Neural cell (in vitro differentiated cells): Measurements from ENCODE around the gene XPR1. TPM values are rescaled to one million over a fixed set of nuclear protein-coding genes. Genes with fewer than 3 reads are reported as not detected.

ENCODE experiments used
- H2AFZ ChIP-seq: fragments of 200-600, 300-800 bp; sonication (generic), shearing (Covaris generic); 2 replicates; pipeline ENCODE4 v1.6.0; 2014; ENCODE audit warnings: low read depth, mild to moderate bottlenecking, antibody characterized with exemption, low read length, moderate library complexity
- H3F3A ChIP-seq: fragments of 200-600 bp; shearing (Covaris generic); 2 replicates; pipeline ENCODE4 v1.6.1; 2016; ENCODE audit warnings: mild to moderate bottlenecking, moderate library complexity, mixed read lengths, antibody characterized with exemption, low read length; ENCODE audit not compliant: insufficient read depth, poor library complexity, severe bottlenecking
- H3K27ac ChIP-seq: fragments of 200-600, 300-800 bp; sonication (generic), shearing (Covaris generic); 2 replicates; pipeline ENCODE4 v1.5.1; 2014; ENCODE audit warnings: mild to moderate bottlenecking, low read length, moderate library complexity
- H3K27me3 ChIP-seq: fragments of 300-800, 200-600 bp; sonication (generic), shearing (Covaris generic); 2 replicates; pipeline ENCODE4 v1.6.0; 2014; ENCODE audit warnings: mild to moderate bottlenecking, low read depth, low read length, moderate library complexity; ENCODE audit not compliant: insufficient read depth
- H3K36me3 ChIP-seq: fragments of 300-800, 200-600 bp; sonication (generic), shearing (Covaris generic); 2 replicates; pipeline ENCODE4 v1.5.1; 2014; ENCODE audit warnings: mild to moderate bottlenecking, antibody characterized with exemption, low read length, moderate library complexity; ENCODE audit not compliant: insufficient read depth
- H3K4me2 ChIP-seq: fragments of 300-800, 200-600 bp; sonication (generic), shearing (Covaris generic); 2 replicates; pipeline ENCODE4 v1.6.0; 2014; ENCODE audit warnings: mild to moderate bottlenecking, low read length
- H3K4me3 ChIP-seq: fragments of 300-800, 200-600 bp; sonication (generic), shearing (Covaris generic); 2 replicates; pipeline ENCODE4 v1.5.1; 2014; ENCODE audit warnings: mild to moderate bottlenecking, low read length, moderate library complexity
- H3K79me2 ChIP-seq: fragments of 200-600 bp; shearing (Covaris generic); replicated peaks from 2 replicates; pipeline ENCODE4 v1.6.0; 2014; ENCODE audit warnings: mild to moderate bottlenecking, low read length, moderate library complexity; ENCODE audit not compliant: insufficient read depth
- H3K9ac ChIP-seq: fragments of 300-800, 200-600 bp; sonication (generic), shearing (Covaris generic); 2 replicates; pipeline ENCODE4 v1.6.1; 2016; ENCODE audit warnings: mild to moderate bottlenecking, low read length, mixed read lengths
- H3K9me2 ChIP-seq: fragments of 200-600 bp; shearing (Covaris generic); 2 replicates; pipeline ENCODE4 v1.6.1; 2016; ENCODE audit warnings: mild to moderate bottlenecking, low read length, mixed read lengths; ENCODE audit not compliant: insufficient read depth
- H3K9me3 ChIP-seq: fragments of 200-600, 300-800 bp; sonication (generic), shearing (Covaris generic); 2 replicates; pipeline ENCODE4 v1.6.1; 2016; ENCODE audit warnings: mild to moderate bottlenecking, mixed run types, low read length, moderate library complexity, mixed read lengths
- H4K20me1 ChIP-seq: fragments of 200-600 bp; shearing (Covaris generic); 2 replicates; pipeline ENCODE4 v1.6.1; 2016; ENCODE audit warnings: mild to moderate bottlenecking, mixed run types; ENCODE audit not compliant: insufficient read depth
- CTCF ChIP-seq: fragments of 450-650 bp; IDR thresholded peaks from 2 replicates; pipeline ENCODE4 v1.5.1; 2014; ENCODE audit warnings: antibody characterized with exemption, mild to moderate bottlenecking, moderate library complexity; ENCODE audit not compliant: poor library complexity, severe bottlenecking
- EP300 ChIP-seq: fragments of 450-650 bp; conservative IDR thresholded peaks from 2 replicates; pipeline ENCODE4 v1.6.1; 2014; ENCODE audit warnings: antibody characterized with exemption, mild to moderate bottlenecking, moderate library complexity; ENCODE audit not compliant: poor library complexity, severe bottlenecking
- EZH2 ChIP-seq: fragments of 200-600, 300-800 bp; shearing (Covaris generic), sonication (generic); IDR thresholded peaks from 2 replicates; pipeline ENCODE4 v1.6.1; 2014; ENCODE audit warnings: antibody characterized with exemption, low read length, borderline replicate concordance, mild to moderate bottlenecking; ENCODE audit not compliant: insufficient read depth, poor library complexity, severe bottlenecking
- MXI1 ChIP-seq: fragments of 450-650 bp; conservative IDR thresholded peaks from 2 replicates; pipeline ENCODE4 v1.6.1; 2014; ENCODE audit warnings: antibody characterized with exemption, mild to moderate bottlenecking; ENCODE audit not compliant: poor library complexity, severe bottlenecking
- POLR2AphosphoS5 ChIP-seq: IDR thresholded peaks from 2 replicates; pipeline ENCODE4 v1.6.1; 2012
- RAD21 ChIP-seq: fragments of 450-650 bp; conservative IDR thresholded peaks from 2 replicates; pipeline ENCODE4 v1.6.1; 2014; ENCODE audit warnings: antibody characterized with exemption, mild to moderate bottlenecking, moderate library complexity
- REST ChIP-seq: IDR thresholded peaks from 2 replicates; pipeline ENCODE4 v1.6.1; 2012; ENCODE audit warnings: borderline replicate concordance
- SMC3 ChIP-seq: fragments of 450-650 bp; conservative IDR thresholded peaks from 2 replicates; pipeline ENCODE4 v1.6.1; 2014; ENCODE audit warnings: antibody characterized with exemption, mild to moderate bottlenecking, moderate library complexity; ENCODE audit not compliant: poor library complexity
- TAF1 ChIP-seq: IDR thresholded peaks from 2 replicates; pipeline ENCODE4 v1.6.1; 2012; ENCODE audit warnings: low read depth
- polyA plus RNA-seq: library from polyadenylated mRNA; depleted of rRNA; stranded (reverse); fragments of >200 nt; gene quantifications from 2 replicates; pipeline ENCODE4 v1.2.3, GENCODE V29; 2014

Gene XPR1
- polyA plus RNA-seq, 1 donor from 2014 or later = 185 TPM

- H3K9ac ChIP-seq = no peak overlapping the region
- H3K36me3 ChIP-seq = no peaks in the 10 kb centered on the region
- TF ChIP-seq REST = no peak
- no peak for TF ChIP-seq CTCF
- TF ChIP-seq MXI1 = no peak
- TF ChIP-seq SMC3 = no peak
- TF ChIP-seq POLR2AphosphoS5 = no peak
- no peak for TF ChIP-seq RAD21
- no peak for TF ChIP-seq EZH2
- TF ChIP-seq EP300 = no peak
- TF ChIP-seq TAF1 = no peak
- H3K9me3 ChIP-seq = no peaks in the 10 kb centered on the region
- no peak overlapping the region for H2AFZ ChIP-seq
- no peaks in the 10 kb centered on the region for H3F3A ChIP-seq
- peaks cover 67% of the 10 kb centered on the region for H3K79me2 ChIP-seq
- H3K27me3 ChIP-seq = no peaks in the 10 kb centered on the region
- H3K4me3 ChIP-seq = no peak overlapping the region
- no peak overlapping the region for H3K27ac ChIP-seq
- H4K20me1 ChIP-seq = no peaks in the 10 kb centered on the region
- no peak overlapping the region for H3K4me2 ChIP-seq
- no peaks in the 10 kb centered on the region for H3K9me2 ChIP-seq
Measured at GRCh38 chr1:180672505-180672904, 40.7 kb downstream of the XPR1 start.

GRCh38 chr1:180674603-180675530 lies 43.0 kb downstream of the XPR1 start:
- Histone ChIP-seq H3F3A (no peaks in the 10 kb centered on the region), H2AFZ (no peak overlapping the region), H3K9ac (no peak overlapping the region), H3K27ac (no peak overlapping the region), H3K36me3 (no peaks in the 10 kb centered on the region), H3K9me3 (no peaks in the 10 kb centered on the region), H3K4me2 (no peak overlapping the region), H3K79me2 (peaks cover 71% of the 10 kb centered on the region), H4K20me1 (no peaks in the 10 kb centered on the region), H3K9me2 (no peaks in the 10 kb centered on the region), H3K27me3 (no peaks in the 10 kb centered on the region), H3K4me3 (no peak overlapping the region)
- TF ChIP-seq SMC3 (no peak), RAD21 (no peak), EP300 (no peak), POLR2AphosphoS5 (no peak), CTCF (no peak), TAF1 (no peak), MXI1 (no peak), EZH2 (no peak), REST (no peak)
